Measurements from ENCODE around the gene PCSK1. TPM values are rescaled to one million over a fixed set of nuclear protein-coding genes. Genes with fewer than 3 reads are reported as not detected.

Gene PCSK1
- total RNA-seq, 2 experiments from 2014 or later = not detected

- Histone ChIP-seq H3K9me2 (ENCODE audit: insufficient read depth, low read length) (no peaks in the 10 kb centered on the region), H2AFZ (ENCODE audit: low read length) (no peak overlapping the region), H4K20me1 (ENCODE audit: insufficient read depth, low read length) (no peaks in the 10 kb centered on the region), H3K36me3 (ENCODE audit: insufficient read depth, low read length) (no peaks in the 10 kb centered on the region), H3K4me1 (ENCODE audit: insufficient read depth, low read length, poor library complexity, severe bottlenecking) (no peaks in the 10 kb centered on the region), H3K79me2 (ENCODE audit: insufficient read depth, low read depth, low read length) (no peaks in the 10 kb centered on the region), H3K4me2 (ENCODE audit: low read length) (no peak overlapping the region), H3K9me3 (ENCODE audit: low read length) (no peaks in the 10 kb centered on the region), H3K4me3 (ENCODE audit: low read depth, low read length, poor library complexity, severe bottlenecking) (no peak overlapping the region), H3K27ac (ENCODE audit: low read depth, low read length, poor library complexity, severe bottlenecking) (no peak overlapping the region)
- intact Hi-C loops (cut with micrococcal nuclease; ENCODE audit: unreplicated experiment) = no loop called here
- DNase-seq (ENCODE audit: low spot score) = no peak
- ChIA-PET POLR2A (interaction anchor here (0.5 kb wide), 1 partner anchor 757 kb away, joined by 3 read pairs; the partner anchor contains the start of gene RIOK2), CTCF (ENCODE audit: unreplicated experiment) (no interaction called here)
- no peak for TF ChIP-seq CTCF (conservative IDR thresholded peaks at IDR 0.05; ENCODE audit: low read length)
- no peak for TF ChIP-seq EZH2phosphoT487 (IDR thresholded peaks at IDR 0.05; ENCODE audit: borderline replicate concordance, low read depth, low read length)
- BruUV-seq (replicated peaks) = no TSS peak
These were observed 7.6 kb downstream of the PCSK1 start for GRCh38 chr5:96425443-96425842.

- no peak for DNase-seq (ENCODE audit: low spot score)
- ChIA-PET CTCF (ENCODE audit: unreplicated experiment) (no interaction called here), POLR2A (no interaction called here)
- TF ChIP-seq CTCF (conservative IDR thresholded peaks at IDR 0.05; ENCODE audit: low read length) (no peak), EZH2phosphoT487 (IDR thresholded peaks at IDR 0.05; ENCODE audit: borderline replicate concordance, low read depth, low read length) (no peak)
- no peaks in the 10 kb centered on the region for H4K20me1 ChIP-seq (ENCODE audit: insufficient read depth, low read length)
- H3K4me1 ChIP-seq (ENCODE audit: insufficient read depth, low read length, poor library complexity, severe bottlenecking) = no peaks in the 10 kb centered on the region
- H3K4me2 ChIP-seq (ENCODE audit: low read length) = no peak overlapping the region
- no peaks in the 10 kb centered on the region for H3K79me2 ChIP-seq (ENCODE audit: insufficient read depth, low read depth, low read length)
- H3K27ac ChIP-seq (ENCODE audit: low read depth, low read length, poor library complexity, severe bottlenecking) = no peak overlapping the region
- no peaks in the 10 kb centered on the region for H3K9me3 ChIP-seq (ENCODE audit: low read length)
- intact Hi-C loops (cut with micrococcal nuclease; ENCODE audit: unreplicated experiment) = no loop called here
- no peak overlapping the region for H2AFZ ChIP-seq (ENCODE audit: low read length)
- H3K9me2 ChIP-seq (ENCODE audit: insufficient read depth, low read length) = no peaks in the 10 kb centered on the region
- no peak overlapping the region for H3K4me3 ChIP-seq (ENCODE audit: low read depth, low read length, poor library complexity, severe bottlenecking)
- H3K36me3 ChIP-seq (ENCODE audit: insufficient read depth, low read length) = no peaks in the 10 kb centered on the region
- no TSS peak for BruUV-seq (replicated peaks)
These were observed 17.2 kb downstream of the PCSK1 start for GRCh38 chr5:96415897-96416296.

GRCh38 chr5:96412868-96413449 is 20.1 kb downstream of the PCSK1 start:
- H3K4me3 ChIP-seq (ENCODE audit: low read depth, low read length, poor library complexity, severe bottlenecking) = no peak overlapping the region
- H2AFZ ChIP-seq (ENCODE audit: low read length) = no peak overlapping the region
- no peak for TF ChIP-seq EZH2phosphoT487 (IDR thresholded peaks at IDR 0.05; ENCODE audit: borderline replicate concordance, low read depth, low read length)
- POLR2A ChIA-PET = interaction anchor here (0.7 kb wide), 2 partner anchors 153 to 1486 kb away, joined by 3 to 7 read pairs; no protein-coding TSS in a partner anchor
- BruUV-seq (replicated peaks) = no TSS peak
- no peak overlapping the region for H3K4me2 ChIP-seq (ENCODE audit: low read length)
- H4K20me1 ChIP-seq (ENCODE audit: insufficient read depth, low read length) = no peaks in the 10 kb centered on the region
- no peaks in the 10 kb centered on the region for H3K9me2 ChIP-seq (ENCODE audit: insufficient read depth, low read length)
- H3K36me3 ChIP-seq (ENCODE audit: insufficient read depth, low read length) = no peaks in the 10 kb centered on the region
- no peaks in the 10 kb centered on the region for H3K9me3 ChIP-seq (ENCODE audit: low read length)
- H3K4me1 ChIP-seq (ENCODE audit: insufficient read depth, low read length, poor library complexity, severe bottlenecking) = no peaks in the 10 kb centered on the region
- intact Hi-C loops (cut with micrococcal nuclease; ENCODE audit: unreplicated experiment) = no loop called here
- CTCF ChIA-PET (ENCODE audit: unreplicated experiment) = interaction anchor here (0.6 kb wide), 1 partner anchor 30 kb away, joined by 4 read pairs; no protein-coding TSS in a partner anchor
- no peak for DNase-seq (ENCODE audit: low spot score)
- H3K27ac ChIP-seq (ENCODE audit: low read depth, low read length, poor library complexity, severe bottlenecking) = no peak overlapping the region
- no peaks in the 10 kb centered on the region for H3K79me2 ChIP-seq (ENCODE audit: insufficient read depth, low read depth, low read length)
